Fibroblast of skin of right biceps (primary cell): ENCODE data around the gene RAB8A.
"Not testable (repeated sequence)": the region's sequence is repeated elsewhere in the genome, so short reads cannot be mapped to it uniquely, and the experiment has no call there.

ENCODE experiments used
- DNase-seq: peaks from one replicate; pipeline ENCODE4 v3.0.0-alpha.2; 2013

Gene RAB8A

GRCh38 chr19:16113727-16114126 lies 2.0 kb downstream of the RAB8A start:
- no peak for DNase-seq

DNA sequence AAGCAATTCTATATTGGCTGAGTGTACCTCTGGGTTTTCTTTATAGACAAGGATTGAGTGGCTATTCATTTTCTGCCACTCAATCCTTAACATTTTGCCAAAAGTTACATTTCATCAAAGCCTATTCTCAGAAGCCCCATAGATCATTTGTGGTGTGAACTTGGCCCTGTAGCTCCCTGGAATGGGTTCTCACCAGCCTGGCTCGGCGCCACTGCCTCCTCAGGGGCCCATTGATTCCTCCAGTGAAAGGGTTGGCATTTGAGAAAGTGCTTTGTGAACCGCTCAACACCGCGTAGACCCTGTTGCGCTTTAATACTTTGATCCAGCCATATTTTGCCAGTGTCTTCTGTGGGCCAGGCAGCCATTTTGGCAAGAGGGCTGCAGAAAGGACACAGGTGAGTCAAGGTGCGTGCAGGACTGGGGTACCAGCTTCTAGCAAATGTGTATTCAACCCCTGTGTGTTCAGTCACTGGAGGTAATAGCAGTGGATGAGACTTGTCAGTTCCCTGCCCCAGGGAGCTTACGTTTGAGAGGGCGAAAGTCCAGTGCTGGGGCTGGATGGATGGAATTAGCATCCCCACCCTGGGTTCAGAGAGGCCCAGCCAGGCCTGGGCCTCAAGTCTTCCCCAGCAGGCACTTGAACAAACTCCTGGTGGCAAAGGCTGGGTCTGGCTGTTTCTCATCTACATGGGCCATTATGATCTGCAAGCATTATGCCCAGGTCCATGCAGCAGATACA lies 3.8 kb downstream of the RAB8A start:
- DNase-seq, result no peak

- no peak for DNase-seq
Observed at GRCh38 chr19:16116067-16116466, 4.4 kb downstream of the RAB8A start.

DNA sequence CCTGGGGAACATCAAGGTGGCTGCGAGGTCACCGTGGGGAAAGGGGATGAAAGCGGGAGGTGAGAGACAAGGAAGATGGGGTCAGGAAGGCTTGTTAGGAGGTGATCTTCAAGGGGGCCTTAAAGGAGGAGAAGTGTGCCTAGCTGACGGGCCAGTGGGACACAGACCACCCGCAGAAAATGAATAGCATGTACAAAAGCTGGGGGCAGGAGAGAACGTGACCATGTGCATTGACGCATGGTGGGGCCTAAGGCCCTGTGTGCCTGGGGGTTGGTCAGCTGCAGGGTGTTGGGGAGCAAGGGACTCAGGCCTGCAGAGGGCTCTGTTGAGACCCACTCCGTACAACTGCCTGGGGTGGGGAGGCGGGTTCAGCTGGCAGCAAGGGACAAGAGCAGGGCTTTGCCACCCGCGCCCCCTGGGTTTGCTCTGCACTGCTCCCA lies 5.9 kb downstream of the RAB8A start:
- no peak for DNase-seq

DNA sequence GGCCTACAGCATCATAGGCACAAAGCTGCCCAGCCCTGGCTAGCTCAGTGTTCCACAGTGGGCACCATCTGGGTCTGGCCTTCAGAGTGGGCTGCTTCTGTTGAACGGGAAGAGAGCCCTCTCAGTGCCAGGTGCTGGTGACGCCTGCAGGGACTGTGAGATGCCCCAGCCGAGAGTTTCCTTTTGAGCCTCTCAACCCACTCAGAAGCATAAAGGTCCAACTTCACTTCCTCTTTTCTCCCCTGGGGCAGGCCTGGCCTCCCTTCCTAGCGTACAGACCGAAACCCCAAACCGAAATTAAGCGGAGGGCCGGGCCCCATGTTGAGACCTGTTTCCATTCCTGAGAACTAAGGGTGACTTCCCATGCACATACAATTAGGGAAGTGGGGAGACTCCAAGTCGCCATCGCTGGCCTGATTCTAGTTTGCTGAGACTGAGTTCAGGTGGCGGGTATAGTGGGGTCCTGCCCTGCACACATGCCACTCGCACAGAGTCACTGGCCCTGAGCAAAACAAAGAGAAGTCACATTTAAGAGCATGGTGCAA lies 6.9 kb downstream of the RAB8A start:
- no peak for DNase-seq

DNA sequence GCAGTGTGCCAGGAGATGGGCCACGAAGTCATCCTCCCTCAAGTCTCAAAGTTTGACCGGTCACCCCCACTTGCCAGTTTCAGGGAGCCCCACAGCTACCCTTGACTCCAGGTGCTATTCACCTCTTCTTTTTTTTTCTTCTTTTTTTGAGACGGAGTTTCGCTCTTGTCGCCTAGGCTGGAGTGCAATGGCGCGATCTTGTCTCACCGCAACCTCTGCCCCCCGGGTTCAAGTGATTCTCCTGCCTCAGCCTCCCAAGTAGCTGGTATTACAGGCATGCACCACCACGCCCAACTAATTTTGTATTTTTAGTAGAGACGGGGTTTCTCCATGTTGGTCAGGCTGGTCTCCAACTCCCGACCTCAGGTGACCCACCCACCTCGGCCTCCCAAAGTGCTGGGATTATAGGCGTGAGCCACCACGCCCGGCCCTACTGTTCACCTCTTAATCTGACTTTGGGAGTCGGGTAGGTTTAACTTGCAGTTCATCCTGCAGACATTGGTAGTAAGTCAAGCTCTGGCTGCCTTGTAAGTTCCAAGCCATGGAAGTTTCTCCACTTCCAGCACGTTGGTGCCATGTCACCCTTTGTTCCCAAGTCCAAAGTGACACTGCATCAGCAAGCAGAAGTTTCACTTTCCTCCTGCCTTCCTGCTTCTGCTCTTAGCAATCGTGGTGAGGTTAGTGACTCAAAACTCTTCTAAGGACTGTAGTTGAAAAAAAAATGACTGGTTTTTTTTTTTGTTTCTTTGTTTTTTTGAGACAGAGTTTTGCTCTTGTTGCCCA lies 7.6 kb downstream of the RAB8A start:
- DNase-seq, result not testable (repeated sequence)

GRCh38 chr19:16121141-16121540 lies 9.5 kb downstream of the RAB8A start:
- no peak for DNase-seq

GRCh38 chr19:16121967-16122366 lies 10.3 kb downstream of the RAB8A start:
- no peak for DNase-seq

DNA sequence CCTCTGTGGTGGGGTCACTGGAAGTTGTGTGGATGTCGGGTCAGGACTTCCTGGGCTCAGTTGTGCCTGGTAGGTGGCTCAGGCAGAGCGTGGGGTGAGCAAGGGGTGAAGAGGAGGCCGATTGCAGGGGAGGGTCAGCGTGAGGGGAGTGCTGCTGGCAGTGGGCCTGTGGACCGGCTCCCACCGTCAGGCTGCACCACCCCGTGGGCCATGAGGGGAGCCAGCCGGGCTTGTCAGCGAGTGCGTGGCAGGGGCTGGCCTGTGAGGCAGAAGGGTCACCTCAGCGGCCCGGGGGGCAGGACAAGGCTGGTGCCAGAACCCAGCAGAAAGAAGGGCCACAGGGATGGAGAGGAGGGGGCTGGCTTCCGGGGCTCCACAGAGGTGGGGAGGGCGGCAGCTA lies 13.3 kb downstream of the RAB8A start:
- DNase-seq, result no peak

GRCh38 chr19:16125737-16126495 lies 14.2 kb downstream of the RAB8A start:
- DNase-seq, result no peak

- DNase-seq, result no peak
Observed at GRCh38 chr19:16127080-16127479, 15.4 kb downstream of the RAB8A start.

DNA sequence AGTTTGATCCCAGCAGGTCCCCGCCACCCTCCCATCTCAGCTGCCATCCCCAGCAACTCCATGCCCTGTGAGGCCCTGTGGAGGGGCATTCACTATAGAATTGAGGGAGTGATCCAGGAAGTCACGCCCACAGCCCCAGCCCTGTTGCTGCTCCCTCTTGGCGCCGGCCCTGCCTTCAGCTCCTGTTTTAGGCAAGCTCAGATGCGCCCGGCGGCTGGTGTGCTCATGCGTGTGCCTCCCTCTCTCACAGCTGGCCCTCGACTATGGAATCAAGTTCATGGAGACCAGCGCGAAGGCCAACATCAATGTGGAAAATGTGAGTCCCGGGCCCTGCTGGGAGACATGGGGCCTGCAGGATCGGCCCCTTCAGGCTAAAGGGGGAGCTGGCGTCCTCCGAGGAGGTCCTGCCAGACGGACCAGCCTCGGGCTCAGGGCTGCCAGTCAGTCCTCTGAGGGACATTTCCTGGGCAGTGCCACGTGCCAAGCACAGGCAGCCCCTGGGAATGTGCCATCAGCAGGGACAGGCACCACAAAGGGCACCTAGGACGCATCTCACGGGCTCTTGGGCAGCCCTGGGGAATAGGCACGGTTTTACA lies 16.2 kb downstream of the RAB8A start:
- no peak for DNase-seq

DNA sequence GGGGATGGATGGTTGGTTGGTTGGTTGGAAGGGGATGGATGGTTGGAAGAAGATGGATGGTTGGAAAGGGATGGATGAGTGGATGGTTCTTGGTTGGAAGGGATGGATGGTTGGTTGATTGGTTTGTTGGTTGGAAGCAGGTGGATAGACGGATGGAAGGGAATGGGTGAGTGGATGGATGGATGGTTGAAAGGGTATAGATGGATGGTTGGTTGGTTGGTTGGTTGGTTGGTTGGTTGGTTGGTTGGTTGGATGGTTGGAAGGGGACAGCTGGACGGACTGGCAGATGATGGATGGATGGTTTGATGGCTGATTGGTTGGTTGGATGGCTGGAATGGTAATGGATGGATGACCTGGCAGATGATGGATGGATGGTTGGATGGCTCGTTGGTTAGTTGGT lies 20.0 kb downstream of the RAB8A start:
- DNase-seq, result no peak

- DNase-seq, result no peak
Observed at GRCh38 chr19:16133818-16134217, 22.1 kb downstream of the RAB8A start.

DNA sequence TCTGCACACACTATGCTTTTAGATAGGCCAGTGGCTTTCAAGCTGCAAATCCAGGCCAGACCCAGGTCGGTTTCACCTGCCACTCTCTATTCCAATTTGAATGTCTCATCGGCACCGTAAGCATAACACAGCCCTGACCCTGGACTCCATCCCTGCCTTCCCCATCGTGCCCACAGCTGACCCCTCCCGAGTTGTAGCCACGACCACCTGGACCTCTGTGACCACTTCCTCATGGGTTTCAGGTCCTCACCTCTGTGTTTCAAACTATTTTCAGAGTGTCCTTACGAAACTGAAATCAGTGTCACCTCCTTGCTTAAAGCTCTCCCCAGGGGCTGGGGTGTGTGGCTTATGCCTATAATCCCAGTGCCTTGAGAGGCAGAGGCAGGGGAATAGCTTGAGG lies 22.8 kb downstream of the RAB8A start:
- no peak for DNase-seq

- no peak for DNase-seq
Observed at GRCh38 chr19:16135430-16136127, 23.9 kb downstream of the RAB8A start.

DNA sequence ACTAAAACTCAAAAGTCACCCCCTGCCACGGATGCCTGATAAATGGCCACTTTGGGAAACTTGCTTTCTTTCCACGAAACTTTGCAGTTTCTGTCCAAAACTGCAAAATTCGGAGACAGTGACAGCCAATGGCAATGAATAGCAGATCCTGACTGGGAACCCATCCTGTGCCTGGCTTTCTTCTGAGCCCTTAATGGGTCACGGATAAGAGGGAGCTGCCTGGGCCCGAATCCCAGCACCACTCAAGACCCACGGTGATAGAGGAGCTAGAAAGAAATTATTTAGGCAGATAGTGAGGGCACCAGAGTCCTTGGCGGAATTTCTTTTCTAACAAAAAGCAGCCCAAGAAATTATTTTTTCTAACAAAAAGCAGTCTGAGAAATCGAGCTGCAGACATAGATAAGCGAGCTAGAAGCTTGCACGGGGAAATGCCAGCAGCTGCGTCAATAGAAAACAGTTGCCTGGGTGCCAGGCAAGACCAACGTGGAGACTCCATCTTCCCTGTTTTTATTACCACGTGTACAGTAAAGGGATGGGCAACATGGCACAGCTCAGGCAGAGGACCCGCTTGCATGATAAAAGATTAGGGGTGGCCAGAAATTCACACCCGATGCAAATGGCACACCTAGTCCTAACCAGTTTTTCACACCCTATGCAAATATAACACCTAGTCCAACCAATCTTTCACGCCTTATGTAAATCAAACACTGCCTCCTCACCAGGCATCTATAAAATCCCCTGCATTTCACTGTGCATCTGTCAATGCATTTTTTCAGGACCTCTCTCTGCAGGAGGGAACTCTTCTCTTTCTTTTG lies 24.7 kb downstream of the RAB8A start:
- no peak for DNase-seq

- DNase-seq, result no peak
Observed at GRCh38 chr19:16139752-16140151, 28.1 kb downstream of the RAB8A start.

DNA sequence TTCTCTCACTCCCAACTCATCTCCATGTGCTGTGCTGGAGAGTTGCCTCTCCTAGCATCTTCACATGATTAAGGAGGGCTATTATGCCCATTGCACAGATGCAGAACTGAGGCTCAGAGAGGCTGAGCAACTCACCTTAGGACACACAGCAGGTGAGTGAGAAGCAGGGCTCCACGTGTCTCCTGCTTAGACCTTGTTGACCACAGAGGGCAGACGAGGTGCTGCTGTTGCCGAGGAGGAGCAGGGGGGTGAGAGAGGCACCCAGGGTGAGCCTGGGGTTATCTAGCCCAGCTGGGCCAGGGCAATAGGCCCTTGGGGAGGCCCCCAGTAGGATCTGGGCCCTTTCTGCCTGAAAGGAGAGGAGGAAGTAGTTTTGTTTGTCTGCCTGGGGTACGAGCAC lies 29.4 kb downstream of the RAB8A start:
- no peak for DNase-seq

DNA sequence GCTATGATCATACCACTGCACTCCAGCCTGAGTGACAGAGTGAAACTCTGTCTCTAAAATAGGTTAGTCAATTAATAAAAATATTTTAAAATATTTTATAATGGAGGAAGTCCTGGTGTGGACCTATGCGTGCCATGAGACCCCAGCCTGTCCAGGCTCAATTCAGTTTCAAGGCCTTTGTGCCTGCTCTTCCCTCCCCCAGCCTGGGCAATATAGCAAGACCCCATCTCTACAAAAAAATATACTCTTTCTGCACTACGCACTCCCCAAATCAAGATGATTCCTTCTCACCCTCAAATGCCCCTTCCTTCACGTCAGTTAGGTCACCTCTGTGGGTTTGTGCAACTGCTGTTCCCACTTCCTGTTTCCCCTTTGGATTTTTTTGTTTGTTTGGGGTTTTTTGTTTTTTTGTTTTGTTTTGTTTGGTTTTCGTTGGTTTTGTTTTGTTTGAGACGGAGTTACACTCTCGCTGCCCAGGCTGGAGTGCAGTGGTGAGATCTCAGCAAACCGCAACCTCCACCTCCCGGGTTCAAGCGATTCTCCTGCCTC lies 30.4 kb downstream of the RAB8A start:
- no peak for DNase-seq
